Measurements from ENCODE around the gene POU3F2. TPM values are rescaled to one million over a fixed set of nuclear protein-coding genes. Genes with fewer than 3 reads are reported as not detected.

The POU3F2 gene
- total RNA-seq, 2 donors from 2014 or later = 0.07 TPM; not detected in 1

DNA sequence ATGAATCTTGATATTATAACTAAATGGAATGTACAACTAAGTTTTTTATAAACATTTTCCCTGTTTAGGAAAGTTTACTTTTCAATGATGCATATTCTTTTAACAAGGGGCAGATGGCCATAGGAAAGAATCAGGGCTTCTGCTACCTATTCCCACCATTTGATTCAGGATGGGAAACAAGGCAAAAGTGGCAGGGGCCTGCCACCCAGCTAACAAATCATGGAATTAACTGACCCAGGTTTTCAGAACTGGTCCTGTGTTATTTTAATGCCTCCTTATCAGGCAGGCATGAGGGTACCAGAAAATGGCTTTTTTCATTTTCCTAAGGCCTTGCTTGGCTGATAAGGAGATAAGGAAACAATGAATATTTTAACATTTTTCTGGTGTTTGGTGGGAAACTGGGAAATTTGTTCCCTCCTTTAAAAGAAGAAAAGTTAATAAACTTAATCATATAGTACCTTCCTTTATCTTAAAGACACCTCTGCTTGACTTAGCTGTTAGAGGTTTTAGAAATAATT is 6.7 kb downstream of the POU3F2 start:
- H3K27ac ChIP-seq (ENCODE audit: low read depth, low read length) = peak overlapping the region; percentile 34
- no peak for DNase-seq
- H3K9ac ChIP-seq (ENCODE audit: extremely low read depth, low read length, poor library complexity, severe bottlenecking) = no peak overlapping the region
- H3K4me3 ChIP-seq (ENCODE audit: low read length) = peak overlapping the region; percentile 50
- peaks cover 25% of the 10 kb centered on the region for H3K4me1 Mint-ChIP-seq
- TF ChIP-seq, protein P1, sequence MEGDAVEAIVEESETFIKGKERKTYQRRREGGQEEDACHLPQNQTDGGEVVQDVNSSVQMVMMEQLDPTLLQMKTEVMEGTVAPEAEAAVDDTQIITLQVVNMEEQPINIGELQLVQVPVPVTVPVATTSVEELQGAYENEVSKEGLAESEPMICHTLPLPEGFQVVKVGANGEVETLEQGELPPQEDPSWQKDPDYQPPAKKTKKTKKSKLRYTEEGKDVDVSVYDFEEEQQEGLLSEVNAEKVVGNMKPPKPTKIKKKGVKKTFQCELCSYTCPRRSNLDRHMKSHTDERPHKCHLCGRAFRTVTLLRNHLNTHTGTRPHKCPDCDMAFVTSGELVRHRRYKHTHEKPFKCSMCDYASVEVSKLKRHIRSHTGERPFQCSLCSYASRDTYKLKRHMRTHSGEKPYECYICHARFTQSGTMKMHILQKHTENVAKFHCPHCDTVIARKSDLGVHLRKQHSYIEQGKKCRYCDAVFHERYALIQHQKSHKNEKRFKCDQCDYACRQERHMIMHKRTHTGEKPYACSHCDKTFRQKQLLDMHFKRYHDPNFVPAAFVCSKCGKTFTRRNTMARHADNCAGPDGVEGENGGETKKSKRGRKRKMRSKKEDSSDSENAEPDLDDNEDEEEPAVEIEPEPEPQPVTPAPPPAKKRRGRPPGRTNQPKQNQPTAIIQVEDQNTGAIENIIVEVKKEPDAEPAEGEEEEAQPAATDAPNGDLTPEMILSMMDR (conservative IDR thresholded peaks at IDR 0.05) = no peak
- no peaks in the 10 kb centered on the region for H3K36me3 ChIP-seq (ENCODE audit: control insufficient read depth, insufficient read depth, low read length)
- peaks cover 99% of the 10 kb centered on the region for H3K27me3 Mint-ChIP-seq (ENCODE audit: insufficient read depth)
- no peaks in the 10 kb centered on the region for H3K9me3 Mint-ChIP-seq
- no peaks in the 10 kb centered on the region for H3K9me3 ChIP-seq (ENCODE audit: control insufficient read depth, low read length)
- no peak overlapping the region for H3K4me3 Mint-ChIP-seq
- no peak overlapping the region for H3K27ac Mint-ChIP-seq
- H3K4me1 ChIP-seq (ENCODE audit: control insufficient read depth, insufficient read depth, low read length) = no peaks in the 10 kb centered on the region
- H3K27me3 ChIP-seq (ENCODE audit: control insufficient read depth, insufficient read depth, low read length, poor library complexity, severe bottlenecking) = peaks cover 100% of the 10 kb centered on the region
- no peaks in the 10 kb centered on the region for H3K36me3 Mint-ChIP-seq (ENCODE audit: low read depth)

DNA sequence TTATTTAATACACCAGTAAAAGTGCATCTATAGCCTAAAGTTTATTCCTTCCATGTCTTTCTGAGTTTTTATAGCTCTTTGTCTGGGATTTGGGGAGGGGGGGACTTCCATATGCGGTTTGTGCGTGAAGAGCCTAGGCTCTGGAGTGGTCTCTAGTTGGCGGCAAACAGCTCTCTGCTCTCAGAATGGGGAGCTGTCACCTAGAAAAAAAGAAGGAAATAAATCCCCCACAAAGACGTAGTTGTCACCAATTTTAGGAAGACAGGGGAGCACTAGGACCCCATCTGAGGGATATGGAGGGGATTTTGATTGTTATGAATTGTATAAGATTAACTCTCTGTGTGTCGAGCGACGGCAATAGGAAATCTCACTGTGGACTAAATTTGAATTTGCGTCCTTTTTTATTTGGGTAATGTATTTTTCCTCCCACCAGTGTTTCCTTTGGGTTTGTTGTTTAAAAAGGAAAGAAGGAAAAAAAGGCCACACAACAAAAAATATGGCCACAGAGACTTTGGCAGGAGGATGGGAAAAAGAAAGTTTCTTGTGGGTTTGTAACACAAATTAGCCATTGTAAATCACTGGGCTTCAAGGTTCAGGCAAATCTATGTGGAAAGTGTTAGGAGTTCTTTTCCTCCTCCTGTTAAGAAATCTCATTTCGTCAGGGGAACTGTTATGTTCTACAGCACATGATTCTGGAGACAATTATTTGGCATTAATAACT is 7.4 kb downstream of the POU3F2 start:
- Histone ChIP-seq H3K4me3 (ENCODE audit: low read length) (peak overlapping the region; percentile 50), H3K36me3 (ENCODE audit: control insufficient read depth, insufficient read depth, low read length) (no peaks in the 10 kb centered on the region), H3K27me3 (ENCODE audit: control insufficient read depth, insufficient read depth, low read length, poor library complexity, severe bottlenecking) (peaks cover 100% of the 10 kb centered on the region), H3K27ac (ENCODE audit: low read depth, low read length) (peak overlapping the region; percentile 33), H3K4me1 (ENCODE audit: control insufficient read depth, insufficient read depth, low read length) (no peaks in the 10 kb centered on the region), H3K9ac (ENCODE audit: extremely low read depth, low read length, poor library complexity, severe bottlenecking) (no peak overlapping the region), H3K9me3 (ENCODE audit: control insufficient read depth, low read length) (no peaks in the 10 kb centered on the region)
- TF ChIP-seq, protein P1 (conservative IDR thresholded peaks at IDR 0.05) = no peak
- H3K36me3 Mint-ChIP-seq (ENCODE audit: low read depth) = no peaks in the 10 kb centered on the region
- H3K9me3 Mint-ChIP-seq = no peaks in the 10 kb centered on the region
- H3K27ac Mint-ChIP-seq = no peak overlapping the region
- DNase-seq = no peak
- WGBS, 2 experiments (ENCODE audit: insufficient coverage in 1 of 2, insufficient read length in 1 of 2) = 13 to 35% methylated on average over 4 to 9 of the region's 9 CpGs
- H3K4me3 Mint-ChIP-seq = peak overlapping the region; percentile 38
- H3K4me1 Mint-ChIP-seq = peaks cover 21% of the 10 kb centered on the region
- H3K27me3 Mint-ChIP-seq (ENCODE audit: insufficient read depth) = peaks cover 99% of the 10 kb centered on the region

DNA sequence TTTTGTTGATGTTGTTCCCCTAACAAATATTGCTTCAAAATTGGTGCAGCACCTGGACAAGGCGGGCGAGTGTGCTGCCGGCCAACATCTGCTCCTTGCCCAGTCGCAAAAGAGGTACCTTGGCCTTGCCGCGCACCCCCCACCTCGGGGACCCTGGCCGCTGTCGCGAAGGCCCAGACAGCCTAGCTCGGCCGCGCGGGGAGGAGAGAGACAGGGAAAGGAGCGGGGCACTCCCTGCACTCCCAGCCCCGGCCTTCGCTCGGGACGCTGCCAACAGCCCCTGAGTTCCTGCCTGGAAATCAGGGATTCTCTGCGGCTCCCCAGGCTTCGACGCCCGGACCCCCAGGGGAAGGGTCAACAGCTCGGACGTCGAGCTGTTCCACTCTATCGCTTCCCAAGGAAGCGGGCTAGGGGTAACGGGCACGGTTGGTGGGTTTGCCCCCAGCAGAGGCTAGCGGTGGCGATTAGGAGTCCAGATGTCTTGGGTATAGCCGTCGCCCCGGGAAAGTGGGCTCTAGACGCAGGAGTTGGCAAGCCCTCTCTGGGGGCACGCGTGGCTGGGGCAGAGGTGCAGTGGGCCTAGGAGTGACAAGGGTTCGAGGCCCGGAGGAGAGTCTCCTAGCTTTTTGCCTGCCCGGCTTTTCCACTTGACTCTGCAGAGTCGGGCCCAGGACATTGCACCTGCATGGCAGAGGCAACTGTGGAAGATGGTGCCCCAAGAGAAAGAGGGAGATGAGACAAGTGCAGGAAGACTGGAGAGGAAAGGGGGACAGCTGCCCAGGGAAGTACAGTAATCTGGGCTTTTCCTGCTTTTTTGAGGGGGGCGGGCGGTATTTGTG is 8.2 kb downstream of the POU3F2 start:
- H3K9ac ChIP-seq (ENCODE audit: extremely low read depth, low read length, poor library complexity, severe bottlenecking) = no peak overlapping the region
- H3K4me1 ChIP-seq (ENCODE audit: control insufficient read depth, insufficient read depth, low read length) = no peaks in the 10 kb centered on the region
- H3K27ac ChIP-seq (ENCODE audit: low read depth, low read length) = peak overlapping the region; percentile 93
- Mint-ChIP-seq H3K36me3 (ENCODE audit: low read depth) (no peaks in the 10 kb centered on the region), H3K4me1 (peaks cover 25% of the 10 kb centered on the region), H3K9me3 (no peaks in the 10 kb centered on the region), H3K27ac (no peak overlapping the region), H3K27me3 (ENCODE audit: insufficient read depth) (peaks cover 99% of the 10 kb centered on the region), H3K4me3 (peak overlapping the region; percentile 38)
- WGBS, 2 experiments (ENCODE audit: insufficient coverage in 1 of 2, insufficient read length in 1 of 2) = 5% methylated on average over 13 to 44 of the region's 44 CpGs
- no peaks in the 10 kb centered on the region for H3K9me3 ChIP-seq (ENCODE audit: control insufficient read depth, low read length)
- H3K27me3 ChIP-seq (ENCODE audit: control insufficient read depth, insufficient read depth, low read length, poor library complexity, severe bottlenecking) = peaks cover 100% of the 10 kb centered on the region
- H3K4me3 ChIP-seq (ENCODE audit: low read length) = peak overlapping the region; percentile 50
- H3K36me3 ChIP-seq (ENCODE audit: control insufficient read depth, insufficient read depth, low read length) = no peaks in the 10 kb centered on the region
- DNase-seq = peak; percentile 80
- TF ChIP-seq, protein P1 (conservative IDR thresholded peaks at IDR 0.05) = no peak

All from endodermal cell (in vitro differentiated cells).